Measurements from ENCODE around the gene GFRA3. TPM values are rescaled to one million over a fixed set of nuclear protein-coding genes. Genes with fewer than 3 reads are reported as not detected.

GFRA3 gene
- total RNA-seq, 1 donor, result not detected

- no peaks in the 10 kb centered on the region for H4K20me1 ChIP-seq (ENCODE audit: insufficient read depth, low read length)
Observed at GRCh38 chr5:138282920-138283742, 8.7 kb upstream of the GFRA3 start.

GRCh38 chr5:138280915-138281314 is 6.5 kb upstream of the GFRA3 start:
- Histone ChIP-seq H3K27me3 (ENCODE audit: insufficient read depth, low read length) (no peaks in the 10 kb centered on the region), H3K4me3 (ENCODE audit: insufficient read depth, low read length) (no peak overlapping the region), H3K9me3 (ENCODE audit: low read depth, low read length) (no peaks in the 10 kb centered on the region), H3K4me1 (ENCODE audit: insufficient read depth, low read length) (no peaks in the 10 kb centered on the region), H3K27ac (ENCODE audit: low read depth, low read length) (no peak overlapping the region), H3K79me2 (ENCODE audit: insufficient read depth, low read length) (no peaks in the 10 kb centered on the region), H2AFZ (ENCODE audit: low read length) (no peak overlapping the region), H4K20me1 (ENCODE audit: insufficient read depth, low read length) (no peaks in the 10 kb centered on the region), H3K36me3 (ENCODE audit: insufficient read depth, low read length) (peaks cover 3% of the 10 kb centered on the region), H3K4me2 (ENCODE audit: insufficient read depth, low read length) (no peak overlapping the region)
- no peak for TF ChIP-seq CTCF (IDR thresholded peaks at IDR 0.05; ENCODE audit: extremely low read depth, low read depth, low read length)
- no peak for DNase-seq (ENCODE audit: insufficient read length, low spot score, missing footprints)

More at GRCh38 chr5:138282920-138283742, 8.7 kb upstream of the GFRA3 start:
- H3K9me3 ChIP-seq (ENCODE audit: low read depth, low read length), result no peaks in the 10 kb centered on the region
- H3K4me2 ChIP-seq (ENCODE audit: insufficient read depth, low read length), result no peak overlapping the region
- no peaks in the 10 kb centered on the region for H3K27me3 ChIP-seq (ENCODE audit: insufficient read depth, low read length)
- H3K4me1 ChIP-seq (ENCODE audit: insufficient read depth, low read length), result no peaks in the 10 kb centered on the region
- peak; percentile 86 for DNase-seq (ENCODE audit: insufficient read length, low spot score, missing footprints)
- peak; percentile 74 for TF ChIP-seq CTCF (IDR thresholded peaks at IDR 0.05; ENCODE audit: extremely low read depth, low read depth, low read length)
- H3K36me3 ChIP-seq (ENCODE audit: insufficient read depth, low read length), result peaks cover 3% of the 10 kb centered on the region
- no peak overlapping the region for H3K27ac ChIP-seq (ENCODE audit: low read depth, low read length)
- H2AFZ ChIP-seq (ENCODE audit: low read length), result peak overlapping the region; percentile 43
- no peaks in the 10 kb centered on the region for H3K79me2 ChIP-seq (ENCODE audit: insufficient read depth, low read length)
- no peak overlapping the region for H3K4me3 ChIP-seq (ENCODE audit: insufficient read depth, low read length)

GRCh38 chr5:138276402-138277054 is 2.1 kb upstream of the GFRA3 start:
- no peak for DNase-seq (ENCODE audit: insufficient read length, low spot score, missing footprints)
- peaks cover 14% of the 10 kb centered on the region for H3K27me3 ChIP-seq (ENCODE audit: insufficient read depth, low read length)
- H3K36me3 ChIP-seq (ENCODE audit: insufficient read depth, low read length), result no peaks in the 10 kb centered on the region
- peaks cover 2% of the 10 kb centered on the region for H3K4me1 ChIP-seq (ENCODE audit: insufficient read depth, low read length)
- H3K79me2 ChIP-seq (ENCODE audit: insufficient read depth, low read length), result no peaks in the 10 kb centered on the region
- H3K27ac ChIP-seq (ENCODE audit: low read depth, low read length), result no peak overlapping the region
- no peaks in the 10 kb centered on the region for H4K20me1 ChIP-seq (ENCODE audit: insufficient read depth, low read length)
- no peak overlapping the region for H3K4me3 ChIP-seq (ENCODE audit: insufficient read depth, low read length)
- no peak overlapping the region for H3K4me2 ChIP-seq (ENCODE audit: insufficient read depth, low read length)
- H3K9me3 ChIP-seq (ENCODE audit: low read depth, low read length), result no peaks in the 10 kb centered on the region
- TF ChIP-seq CTCF (IDR thresholded peaks at IDR 0.05; ENCODE audit: extremely low read depth, low read depth, low read length), result no peak
- no peak overlapping the region for H2AFZ ChIP-seq (ENCODE audit: low read length)

- Histone ChIP-seq H3K27ac (ENCODE audit: low read depth, low read length) (no peak overlapping the region), H3K79me2 (ENCODE audit: insufficient read depth, low read length) (no peaks in the 10 kb centered on the region), H2AFZ (ENCODE audit: low read length) (no peak overlapping the region), H4K20me1 (ENCODE audit: insufficient read depth, low read length) (no peaks in the 10 kb centered on the region), H3K9me3 (ENCODE audit: low read depth, low read length) (no peaks in the 10 kb centered on the region), H3K4me1 (ENCODE audit: insufficient read depth, low read length) (peaks cover 2% of the 10 kb centered on the region), H3K4me2 (ENCODE audit: insufficient read depth, low read length) (no peak overlapping the region), H3K36me3 (ENCODE audit: insufficient read depth, low read length) (no peaks in the 10 kb centered on the region), H3K27me3 (ENCODE audit: insufficient read depth, low read length) (peaks cover 14% of the 10 kb centered on the region), H3K4me3 (ENCODE audit: insufficient read depth, low read length) (no peak overlapping the region)
- no peak for DNase-seq (ENCODE audit: insufficient read length, low spot score, missing footprints)
- TF ChIP-seq CTCF (IDR thresholded peaks at IDR 0.05; ENCODE audit: extremely low read depth, low read depth, low read length), result no peak
Observed at GRCh38 chr5:138275895-138276294, 1.5 kb upstream of the GFRA3 start.

All from osteoblast (primary cell).